Stomach (tissue), 9 donors: ENCODE results near the gene VAV3. TPM values are rescaled to one million over a fixed set of nuclear protein-coding genes. Genes with fewer than 3 reads are reported as not detected.

ENCODE experiments used
- DNase-seq, 2 donors: peaks; one replicate each; pipeline versions ENCODE4 v3.0.0 to v3.0.0-alpha.2; 2013 to 2019
- H3K27ac ChIP-seq, 5 donors: fragments of 200-600 bp in 4 of 5; sonication (generic) in 4 of 5; one replicate each; pipeline ENCODE4 v1.5.1; 2013 to 2019; ENCODE audit warnings: mild to moderate bottlenecking in 1 of 5, moderate library complexity in 1 of 5
- H3K27me3 ChIP-seq, 3 donors: fragments of 200-600 bp; sonication (generic); one replicate each; pipeline ENCODE4 v1.5.1; 2017 to 2019; ENCODE audit warnings: mixed run types in 1 of 3
- H3K36me3 ChIP-seq, 4 donors: fragments of 200-600 bp; sonication (generic); 1 replicate in 3 of 4; 2 replicates in 1 of 4; pipeline ENCODE4 v1.5.1; 2016 to 2019
- H3K4me1 ChIP-seq, 4 donors: fragments of 200-600 bp; sonication (generic); one replicate each; pipeline ENCODE4 v1.5.1; 2016 to 2019
- H3K4me3 ChIP-seq, 4 donors: fragments of 200-600 bp; sonication (generic) in 3 of 4; one replicate each; pipeline ENCODE4 v1.5.1; 2016 to 2019; ENCODE audit warnings: mild to moderate bottlenecking in 1 of 4
- H3K9me3 ChIP-seq, 4 donors: fragments of 200-600 bp; sonication (generic); one replicate each; pipeline ENCODE4 v1.5.1; 2016 to 2019
- EP300 ChIP-seq: sonication (generic); formaldehyde crosslinking; IDR thresholded peaks from one replicate; pipeline ENCODE4 v1.6.1; 2017; ENCODE audit warnings: antibody characterized with exemption
- POLR2A ChIP-seq, 4 donors: fragments of 450-650 bp; IDR thresholded peaks; one replicate each; pipeline ENCODE4 v1.6.1; 2016; ENCODE audit warnings: antibody characterized with exemption in 4 of 4, control low read depth in 2 of 4, mild to moderate bottlenecking in 1 of 4, moderate library complexity in 1 of 4
- POLR2AphosphoS5 ChIP-seq, 3 donors: sonication (generic); formaldehyde crosslinking; IDR thresholded peaks; one replicate each; pipeline ENCODE4 v1.6.1; 2016; ENCODE audit warnings: antibody characterized with exemption in 3 of 3
- WGBS, 5 donors: extraction: QIAGEN DNeasy Blood & Tissue Kit in 3 of 5; methylation state at CpG; one replicate each; pipeline versions ENCODE4 v1.1.5 to v1.1.7; 2013 to 2018; 5-methylcytosine and 5-hydroxymethylcytosine counted together
- intact Hi-C: fragments of 100-400 bp; cut with DNase I; formaldehyde crosslinking; loops from one replicate; pipeline ENCODE4 v1.15.1; 2023; ENCODE audit warnings: low total_unique reads
- polyA plus RNA-seq, 3 donors: library from polyadenylated mRNA; stranded (reverse); fragments of 200-250 nt; gene quantifications; one replicate each; pipeline ENCODE4 v1.2.3, GENCODE V29; 2013
- total RNA-seq, 5 donors: library from RNA; depleted of rRNA; stranded (reverse); fragments of >200 nt; gene quantifications; one replicate each; pipeline versions ENCODE4 v1.1.0 to v1.2.3, GENCODE V29; 2014 to 2016
- TF ChIP-seq, protein P1 (sequence below), 7 experiments: fragments of 450-650 bp in 4 of 7; fragments of 200-600 bp in 3 of 7; sonication (generic) in 3 of 7; IDR thresholded peaks; one replicate each; pipeline ENCODE4 v1.5.1; 2016 to 2019; ENCODE audit warnings: antibody characterized with exemption in 7 of 7, control low read depth in 2 of 7, mild to moderate bottlenecking in 1 of 7
- donor health status: healthy with polysubstance abuse.
- donor health status: Bipolar disorder and iron deficiency.
- donor health status: healthy.

VAV3 gene
- total and polyA plus RNA-seq, 8 donors = 5.7 to 29.3 (median 6.9) TPM

DNA sequence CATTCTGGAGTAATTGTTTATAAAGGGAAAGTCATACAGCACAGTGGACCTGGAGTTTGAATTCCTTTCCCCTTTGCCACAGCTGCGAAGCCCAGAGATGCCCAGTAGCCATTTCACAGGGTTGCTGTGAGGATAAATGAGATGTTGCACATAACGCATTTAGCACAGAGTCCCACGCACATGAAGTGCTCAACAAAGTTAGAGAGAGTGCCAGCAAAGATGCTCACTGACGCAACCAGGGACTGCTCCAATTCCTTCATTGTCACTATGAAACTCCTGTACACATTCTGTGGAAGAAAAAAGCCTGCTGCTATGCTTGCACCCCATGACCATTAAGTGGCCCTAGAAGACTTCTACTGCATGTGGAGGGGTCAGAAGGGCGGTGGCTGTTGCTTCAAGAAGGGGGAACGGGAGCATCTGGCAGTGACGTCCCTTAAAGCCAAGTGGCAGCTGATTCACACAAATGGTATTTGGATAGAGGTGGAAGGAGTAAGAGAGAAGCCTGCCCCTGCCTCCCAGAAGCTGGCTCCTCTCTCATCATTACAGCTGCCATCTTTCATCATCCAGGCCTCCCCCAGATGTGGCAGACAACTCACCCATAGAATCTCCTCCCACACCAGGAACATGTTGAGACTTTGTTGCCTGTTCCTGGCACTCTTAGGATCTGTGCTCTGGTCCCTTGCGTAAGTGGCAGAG is 26.5 kb upstream of the VAV3 start:
- H3K27ac ChIP-seq = no peak overlapping the region
- WGBS, 5 donors = 81 to 89% (median 88%) methylated on average over 8 of the region's 8 CpGs
- no peak overlapping the region for H3K4me3 ChIP-seq
- intact Hi-C loops = no loop called here
- no peaks in the 10 kb centered on the region for H3K27me3 ChIP-seq
- no peak for DNase-seq
- H3K4me1 ChIP-seq = no peaks in the 10 kb centered on the region
- TF ChIP-seq, protein P1, sequence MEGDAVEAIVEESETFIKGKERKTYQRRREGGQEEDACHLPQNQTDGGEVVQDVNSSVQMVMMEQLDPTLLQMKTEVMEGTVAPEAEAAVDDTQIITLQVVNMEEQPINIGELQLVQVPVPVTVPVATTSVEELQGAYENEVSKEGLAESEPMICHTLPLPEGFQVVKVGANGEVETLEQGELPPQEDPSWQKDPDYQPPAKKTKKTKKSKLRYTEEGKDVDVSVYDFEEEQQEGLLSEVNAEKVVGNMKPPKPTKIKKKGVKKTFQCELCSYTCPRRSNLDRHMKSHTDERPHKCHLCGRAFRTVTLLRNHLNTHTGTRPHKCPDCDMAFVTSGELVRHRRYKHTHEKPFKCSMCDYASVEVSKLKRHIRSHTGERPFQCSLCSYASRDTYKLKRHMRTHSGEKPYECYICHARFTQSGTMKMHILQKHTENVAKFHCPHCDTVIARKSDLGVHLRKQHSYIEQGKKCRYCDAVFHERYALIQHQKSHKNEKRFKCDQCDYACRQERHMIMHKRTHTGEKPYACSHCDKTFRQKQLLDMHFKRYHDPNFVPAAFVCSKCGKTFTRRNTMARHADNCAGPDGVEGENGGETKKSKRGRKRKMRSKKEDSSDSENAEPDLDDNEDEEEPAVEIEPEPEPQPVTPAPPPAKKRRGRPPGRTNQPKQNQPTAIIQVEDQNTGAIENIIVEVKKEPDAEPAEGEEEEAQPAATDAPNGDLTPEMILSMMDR (IDR thresholded peaks at IDR 0.05) = no peak
- TF ChIP-seq EP300 = no peak
- TF ChIP-seq POLR2AphosphoS5 (IDR thresholded peaks at IDR 0.05) = no peak
- no peak for TF ChIP-seq POLR2A (IDR thresholded peaks at IDR 0.05)
- H3K36me3 ChIP-seq = no peaks in the 10 kb centered on the region
- no peaks in the 10 kb centered on the region for H3K9me3 ChIP-seq

DNA sequence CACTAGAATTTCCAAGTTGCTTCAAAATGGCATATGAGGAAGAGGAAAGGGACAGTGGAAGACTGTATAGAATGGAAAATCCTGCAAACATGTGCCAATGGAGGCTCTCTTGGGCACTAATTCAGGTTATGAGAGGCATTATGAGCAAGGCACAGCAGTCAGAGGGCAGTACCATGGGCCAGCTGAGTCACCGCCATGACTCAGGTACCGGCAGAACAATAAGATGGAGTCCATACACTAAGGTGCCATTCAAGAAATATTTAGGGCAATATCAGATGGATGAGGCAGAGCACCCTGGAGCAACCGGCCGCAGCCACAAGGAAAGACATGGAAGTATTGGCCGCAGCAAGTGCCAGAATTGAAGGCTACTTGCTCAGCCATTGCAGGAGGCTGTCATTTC is 25.6 kb upstream of the VAV3 start:
- Histone ChIP-seq H3K27me3 (no peaks in the 10 kb centered on the region), H3K9me3 (no peaks in the 10 kb centered on the region), H3K4me3 (no peak overlapping the region), H3K27ac (no peak overlapping the region), H3K36me3 (no peaks in the 10 kb centered on the region), H3K4me1 (no peaks in the 10 kb centered on the region)
- 94 to 97% (median 97%) methylated on average over 5 of the region's 5 CpGs for WGBS, 5 donors
- TF ChIP-seq POLR2A (IDR thresholded peaks at IDR 0.05) (no peak), POLR2AphosphoS5 (IDR thresholded peaks at IDR 0.05) (no peak), EP300 (no peak)
- TF ChIP-seq, protein P1 (IDR thresholded peaks at IDR 0.05) = no peak
- DNase-seq = no peak
- intact Hi-C loops = no loop called here

DNA sequence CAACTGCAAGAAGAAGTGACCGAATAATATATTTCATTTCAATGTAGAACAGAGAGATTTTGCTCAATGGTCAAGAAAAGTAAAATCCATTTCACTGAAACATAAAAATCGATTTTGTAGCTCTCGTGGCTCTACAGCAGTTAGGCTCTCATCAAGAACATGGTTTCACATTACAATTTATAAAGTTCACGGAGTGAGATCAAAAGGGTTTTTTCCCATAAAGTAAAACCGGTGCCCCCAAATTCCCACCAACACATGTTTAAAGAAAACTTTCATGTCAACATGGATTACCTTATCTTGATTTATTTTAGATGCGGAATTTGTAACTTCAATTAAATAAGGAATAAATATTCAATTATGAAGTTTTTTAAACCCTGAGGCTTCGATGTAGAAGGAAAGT is 16.3 kb upstream of the VAV3 start:
- intact Hi-C loops = no loop called here
- 78 to 87% (median 81%) methylated on average over 7 of the region's 7 CpGs for whole genome bisulfite sequencing, 5 donors
- H3K4me1 ChIP-seq = no peaks in the 10 kb centered on the region

DNA sequence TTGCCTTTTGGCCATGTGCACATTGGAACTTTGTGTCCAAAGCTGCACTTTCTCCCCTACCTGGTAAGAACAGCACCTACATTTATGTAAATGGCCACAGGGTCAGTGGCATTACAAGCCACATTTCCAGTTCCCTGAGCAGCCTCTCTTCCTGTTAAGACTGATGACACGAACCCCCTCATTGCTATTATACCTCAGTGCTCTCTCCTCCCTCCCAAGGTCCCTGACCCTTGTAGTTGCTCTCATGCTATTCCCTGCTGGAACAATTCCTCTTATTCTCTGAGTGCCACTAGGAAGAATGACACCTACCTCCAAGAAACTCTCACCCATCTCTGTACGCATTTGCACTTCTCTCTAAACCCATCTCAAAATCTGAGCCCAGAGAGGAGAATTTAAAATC is 14.9 kb upstream of the VAV3 start:
- TF ChIP-seq, protein P1 (IDR thresholded peaks at IDR 0.05) = no peak
- TF ChIP-seq EP300 (no peak), POLR2AphosphoS5 (IDR thresholded peaks at IDR 0.05) (no peak), POLR2A (IDR thresholded peaks at IDR 0.05) (no peak)
- WGBS, 5 donors = 47 to 95% (median 68%) methylated on average over 1 to 2 of the region's 2 CpGs

More for the DNA sequence above, 16.3 kb upstream of the VAV3 start:
- Histone ChIP-seq H3K9me3 (no peaks in the 10 kb centered on the region), H3K27me3 (no peaks in the 10 kb centered on the region), H3K36me3 (no peaks in the 10 kb centered on the region), H3K27ac (no peak overlapping the region), H3K4me3 (no peak overlapping the region)
- TF ChIP-seq EP300 (no peak), POLR2A (IDR thresholded peaks at IDR 0.05) (no peak), POLR2AphosphoS5 (IDR thresholded peaks at IDR 0.05) (no peak)
- TF ChIP-seq, protein P1 (IDR thresholded peaks at IDR 0.05) = no peak
- DNase-seq = no peak

More for the DNA sequence above, 14.9 kb upstream of the VAV3 start:
- no peak for DNase-seq
- intact Hi-C loops = no loop called here
- Histone ChIP-seq H3K4me1 (no peaks in the 10 kb centered on the region), H3K27ac (no peak overlapping the region), H3K27me3 (no peaks in the 10 kb centered on the region), H3K4me3 (no peak overlapping the region), H3K9me3 (no peaks in the 10 kb centered on the region), H3K36me3 (no peaks in the 10 kb centered on the region)
